GM19035 (cell line): ENCODE results near the gene FDXR.
"Not testable (repeated sequence)": the region's sequence is repeated elsewhere in the genome, so short reads cannot be mapped to it uniquely, and the experiment has no call there.

Experiments
- ATAC-seq: cut with Tn5 transposase; IDR thresholded peaks from one replicate; pipeline ENCODE4 v1.9.1; 2021; ENCODE audit not compliant: unreplicated experiment

FDXR gene, protein sequence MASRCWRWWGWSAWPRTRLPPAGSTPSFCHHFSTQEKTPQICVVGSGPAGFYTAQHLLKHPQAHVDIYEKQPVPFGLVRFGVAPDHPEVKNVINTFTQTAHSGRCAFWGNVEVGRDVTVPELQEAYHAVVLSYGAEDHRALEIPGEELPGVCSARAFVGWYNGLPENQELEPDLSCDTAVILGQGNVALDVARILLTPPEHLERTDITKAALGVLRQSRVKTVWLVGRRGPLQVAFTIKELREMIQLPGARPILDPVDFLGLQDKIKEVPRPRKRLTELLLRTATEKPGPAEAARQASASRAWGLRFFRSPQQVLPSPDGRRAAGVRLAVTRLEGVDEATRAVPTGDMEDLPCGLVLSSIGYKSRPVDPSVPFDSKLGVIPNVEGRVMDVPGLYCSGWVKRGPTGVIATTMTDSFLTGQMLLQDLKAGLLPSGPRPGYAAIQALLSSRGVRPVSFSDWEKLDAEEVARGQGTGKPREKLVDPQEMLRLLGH

DNA sequence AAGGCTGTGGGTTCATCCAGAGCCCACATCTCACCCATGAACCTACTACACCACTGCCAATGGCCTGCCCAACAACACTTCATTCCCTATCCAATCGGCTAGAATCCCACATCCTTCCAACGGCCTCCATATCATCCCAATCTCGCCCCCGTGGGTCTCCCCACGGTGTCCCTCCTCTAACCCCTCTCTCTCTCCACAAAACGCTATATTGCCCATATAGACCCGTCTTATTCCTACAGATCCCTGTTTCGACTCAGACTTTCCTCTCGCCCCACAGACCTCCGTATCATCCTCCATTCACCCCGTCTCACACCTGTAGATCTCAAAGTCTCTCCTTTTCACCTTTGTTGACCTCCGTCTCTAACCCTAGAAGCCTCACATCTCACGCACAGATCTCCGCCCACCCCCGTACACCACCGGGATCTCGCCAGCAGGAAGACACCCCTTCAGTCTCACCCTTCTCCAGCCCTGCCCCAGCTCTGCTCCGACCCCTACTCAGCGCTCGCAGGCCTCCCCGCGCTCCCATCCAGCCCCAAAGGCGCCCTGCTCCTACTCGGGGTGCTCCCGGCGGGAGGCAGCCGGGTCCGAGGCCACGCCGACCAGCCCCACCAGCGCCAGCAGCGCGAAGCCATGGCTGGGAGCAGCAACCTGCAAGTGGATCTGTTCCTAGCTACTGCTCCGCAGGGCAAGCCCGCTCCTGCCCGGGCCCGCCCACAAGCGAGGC, at the start of gene FDXR:
Gene FDXR, minus strand, starts transcription at position 682 of the 724 bp plus-strand sequence. Its CDS starts 50 bp downstream, at position 632.
- ATAC-seq = peak; percentile 17

DNA sequence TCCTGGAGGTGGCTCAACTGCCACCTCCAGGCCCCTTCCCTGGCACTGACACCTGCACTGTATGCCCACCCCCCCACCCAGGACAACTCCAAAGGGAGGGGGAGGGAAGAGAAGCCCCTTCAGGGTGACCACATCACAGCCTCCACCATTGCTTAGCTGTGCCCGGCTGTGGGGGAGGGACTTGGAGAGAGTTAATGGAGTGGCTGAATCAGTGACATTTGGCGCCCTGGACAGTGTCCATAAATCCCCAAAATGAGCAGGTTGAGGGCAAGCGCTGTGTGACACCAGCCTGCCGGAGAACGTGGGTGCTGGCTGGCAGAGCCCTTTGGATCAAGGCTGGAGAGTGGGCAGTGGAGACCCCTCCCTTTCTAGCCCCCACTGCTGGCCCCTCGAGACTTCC, 49.4 kb upstream of the FDXR start:
- ATAC-seq = no peak

DNA sequence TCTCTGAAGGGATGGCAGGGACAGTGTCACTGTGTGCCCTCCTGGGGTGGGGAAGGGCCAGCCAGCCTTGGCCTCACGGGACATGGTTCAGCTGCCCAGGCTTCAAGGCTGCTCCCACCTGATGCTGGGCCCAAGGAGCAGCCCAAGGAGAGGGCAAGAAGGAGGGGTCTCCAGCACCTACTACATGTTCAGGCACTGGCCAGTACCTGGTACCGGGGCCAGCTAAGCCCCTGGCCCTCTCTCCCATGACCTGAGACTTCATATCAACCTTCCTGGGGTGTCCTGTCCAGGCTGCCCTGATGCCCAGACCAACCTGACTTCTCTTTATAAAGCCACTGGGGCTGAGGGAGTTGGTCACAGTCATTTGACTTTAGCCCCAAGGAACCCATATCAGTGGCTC, 49.0 kb upstream of the FDXR start:
- ATAC-seq = no peak

DNA sequence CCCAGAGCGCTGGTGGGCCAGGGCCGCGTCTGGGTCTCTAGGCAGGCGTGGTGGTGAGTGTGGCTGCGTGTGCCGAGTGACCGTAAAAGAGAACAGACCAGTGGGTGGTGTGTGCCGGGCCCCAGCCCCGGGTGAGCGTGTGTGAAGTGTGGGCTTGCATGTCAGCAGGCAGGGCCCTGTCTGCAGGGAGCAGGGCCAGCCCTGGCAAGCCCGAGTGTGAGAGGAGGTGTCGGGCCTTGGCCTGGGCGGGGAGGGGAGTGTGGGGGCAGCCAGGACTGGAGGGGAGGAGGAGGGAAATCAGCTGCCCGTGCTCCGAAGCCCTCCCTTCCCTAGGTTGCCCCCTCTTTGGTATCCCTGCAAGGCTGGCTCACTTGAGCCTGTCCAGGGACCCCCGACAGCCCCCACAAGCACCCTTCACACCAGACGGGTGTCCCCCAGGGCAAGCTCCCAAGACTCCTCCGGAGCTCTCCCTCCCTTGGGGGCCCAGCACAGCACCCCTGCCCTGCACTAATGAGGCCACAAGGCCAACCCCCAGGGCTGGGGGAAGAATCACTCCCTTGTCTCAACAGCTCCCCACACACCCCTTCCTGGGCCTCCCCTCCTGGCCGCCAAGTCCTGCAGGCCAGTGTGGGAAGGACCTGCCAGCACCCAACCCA, 48.4 kb upstream of the FDXR start:
- ATAC-seq = no peak

DNA sequence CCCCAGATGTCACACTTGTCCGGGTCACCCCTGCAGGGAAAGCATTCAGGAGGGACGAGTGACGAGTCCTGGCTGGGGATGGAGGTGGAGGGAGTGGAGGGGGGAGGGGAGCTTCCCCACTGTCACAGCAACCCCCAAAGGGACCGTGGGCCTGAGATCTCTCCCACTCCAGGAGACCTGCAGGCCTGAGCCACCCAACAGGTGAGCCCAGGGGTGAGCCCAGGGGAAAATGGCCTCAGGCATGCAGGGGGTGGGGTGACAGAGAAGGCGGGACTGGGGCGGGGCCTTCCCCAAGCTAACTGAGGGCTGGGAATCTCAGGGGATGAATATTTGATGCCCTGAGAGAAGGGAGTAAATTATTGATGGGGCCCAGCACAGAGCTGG, 47.8 kb upstream of the FDXR start:
- ATAC-seq = no peak

DNA sequence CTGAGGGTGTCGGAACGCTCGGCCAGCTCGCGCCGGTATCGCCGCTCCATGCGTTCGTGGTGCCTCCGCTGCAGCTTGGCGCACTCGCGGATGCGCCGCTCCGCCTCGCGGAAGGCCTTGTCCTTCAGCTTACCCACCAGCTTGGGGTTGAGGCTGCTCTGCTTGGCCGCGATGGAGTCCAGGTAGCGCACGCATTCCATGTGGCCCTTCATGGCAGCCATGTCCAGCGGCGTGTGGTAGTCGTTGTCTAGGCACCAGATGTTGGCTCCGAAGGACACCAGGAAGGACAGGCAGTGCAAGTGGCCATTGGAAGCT, 47.5 kb upstream of the FDXR start:
- ATAC-seq = no peak

DNA sequence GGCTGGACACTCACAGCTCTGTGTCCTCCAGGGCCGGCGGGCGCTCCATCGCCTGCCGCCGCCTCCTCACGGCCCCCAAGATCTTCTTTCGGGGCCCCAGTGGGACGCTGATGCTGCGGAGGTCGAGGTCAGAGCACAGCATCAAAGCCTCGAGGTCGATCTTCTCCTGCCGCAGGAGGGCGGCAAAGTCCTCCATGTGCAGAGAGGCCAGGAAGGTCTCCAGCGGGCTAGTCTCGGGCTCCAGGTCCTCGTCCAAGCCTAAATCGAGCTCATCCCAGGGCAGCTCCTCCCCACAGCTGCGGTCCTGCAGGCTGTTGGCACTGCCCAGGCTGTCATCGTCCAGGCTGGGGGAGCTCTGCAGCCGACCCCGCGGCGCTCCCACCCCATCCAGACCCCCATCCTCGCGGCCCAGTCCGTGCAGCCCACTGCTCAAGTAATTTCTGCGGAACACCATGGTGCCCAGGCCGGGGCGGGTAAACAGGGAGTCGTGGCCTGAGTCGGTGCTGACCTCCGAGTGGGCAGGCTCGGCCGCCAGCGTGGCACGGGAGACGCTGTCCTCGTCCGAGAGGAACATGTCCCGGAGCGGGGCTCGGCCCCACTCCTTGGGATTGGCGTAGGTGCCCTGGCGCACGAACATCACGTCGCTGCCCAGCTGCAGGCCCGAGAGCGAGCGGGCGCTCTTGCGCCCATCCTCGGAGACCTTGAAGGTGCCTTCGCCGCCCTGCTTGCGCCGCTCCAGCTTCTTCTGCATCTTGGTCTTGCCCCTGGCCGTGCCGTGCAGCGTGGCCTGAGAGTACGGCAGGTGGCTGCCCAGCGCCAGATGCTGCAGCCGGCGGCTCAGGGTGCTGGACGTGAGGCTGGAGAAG, 46.9 kb upstream of the FDXR start:
- no peak for ATAC-seq

DNA sequence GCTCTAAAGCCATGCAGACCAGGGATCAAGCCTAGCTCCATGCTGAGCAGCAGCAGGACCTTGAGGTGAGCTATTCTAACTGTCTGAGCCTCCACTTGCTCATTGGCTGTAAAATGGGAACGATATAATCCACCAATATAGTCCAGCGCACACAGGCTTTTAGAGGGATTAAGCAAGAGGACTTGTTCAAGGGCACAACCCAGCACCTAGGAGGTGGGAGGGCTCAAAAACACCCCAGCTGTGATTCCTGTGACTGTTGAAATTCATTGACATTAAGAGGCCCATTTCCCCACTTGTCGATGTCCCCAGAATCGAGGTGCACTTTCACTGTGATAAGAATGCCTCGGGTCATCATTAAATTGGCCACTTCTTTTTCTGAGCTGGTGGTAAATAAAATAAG, 46.1 kb upstream of the FDXR start:
- ATAC-seq = no peak

DNA sequence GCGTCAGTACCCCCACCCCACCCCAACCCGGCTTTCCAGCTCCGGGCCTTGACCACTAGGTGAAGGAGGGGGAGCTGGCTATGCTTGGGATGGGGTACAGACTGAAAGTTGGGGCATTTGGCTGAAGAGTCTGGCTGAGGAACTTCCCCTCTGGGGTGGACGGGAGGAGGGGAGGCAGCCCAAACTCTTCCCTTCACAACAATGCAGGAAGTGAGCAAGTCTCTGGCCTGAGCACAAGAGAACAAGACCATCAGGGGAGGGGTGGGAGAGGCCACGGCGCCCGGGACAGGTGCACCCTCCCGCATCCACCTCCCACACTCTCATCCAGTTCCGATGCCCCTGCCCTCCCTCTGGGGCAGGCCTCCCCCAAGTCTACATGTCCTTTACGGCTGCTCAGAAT, 44.6 kb upstream of the FDXR start:
- no peak for ATAC-seq

DNA sequence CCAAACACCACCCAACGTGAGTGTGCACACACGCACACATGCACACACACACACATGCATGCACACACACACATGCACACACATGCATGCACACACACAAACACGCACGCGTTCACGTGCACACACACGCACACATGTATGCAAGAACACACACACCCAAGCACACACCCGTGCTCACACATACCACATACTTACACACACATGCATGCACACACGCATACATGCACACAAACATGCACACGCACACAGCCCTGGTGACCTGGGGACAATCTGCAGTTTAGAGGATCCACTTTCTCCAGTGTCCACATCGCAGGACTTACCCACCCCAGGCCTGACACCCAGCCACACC, 44.0 kb upstream of the FDXR start:
- no peak for ATAC-seq

DNA sequence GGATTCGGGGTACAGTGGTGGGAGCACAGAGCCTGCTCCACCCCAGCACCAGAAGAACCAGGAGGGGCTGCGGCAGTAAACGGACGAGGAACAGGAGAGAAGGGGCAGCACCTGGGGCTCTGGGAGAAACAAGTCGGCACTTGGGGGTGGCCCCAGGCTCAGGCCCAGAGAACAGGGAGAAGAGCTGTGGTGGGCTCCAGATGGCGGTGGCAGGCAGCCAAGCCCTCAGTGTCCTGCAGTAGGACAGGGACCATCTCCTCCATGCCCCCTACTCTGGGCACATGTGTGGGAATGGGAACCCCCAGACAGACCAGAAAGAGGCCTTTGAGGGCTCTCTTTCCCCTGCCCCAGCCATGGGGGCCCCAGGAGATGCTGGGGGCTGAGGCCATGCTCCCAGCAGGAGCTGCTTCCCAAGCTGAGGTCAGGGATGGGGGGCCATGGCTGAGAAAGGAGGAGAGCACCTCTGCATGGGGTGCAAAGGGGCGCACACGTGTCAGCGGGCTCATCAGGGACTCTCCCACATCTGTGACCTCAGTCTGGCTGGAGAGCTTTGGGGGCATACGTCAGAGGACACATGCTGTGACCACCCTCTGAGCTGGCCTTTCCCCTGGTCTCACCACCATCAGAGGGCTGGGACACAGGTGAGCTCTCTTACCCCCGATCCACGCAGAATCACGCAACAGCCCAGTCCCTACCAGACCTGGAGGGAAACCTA, 43.5 kb upstream of the FDXR start:
- ATAC-seq = no peak

DNA sequence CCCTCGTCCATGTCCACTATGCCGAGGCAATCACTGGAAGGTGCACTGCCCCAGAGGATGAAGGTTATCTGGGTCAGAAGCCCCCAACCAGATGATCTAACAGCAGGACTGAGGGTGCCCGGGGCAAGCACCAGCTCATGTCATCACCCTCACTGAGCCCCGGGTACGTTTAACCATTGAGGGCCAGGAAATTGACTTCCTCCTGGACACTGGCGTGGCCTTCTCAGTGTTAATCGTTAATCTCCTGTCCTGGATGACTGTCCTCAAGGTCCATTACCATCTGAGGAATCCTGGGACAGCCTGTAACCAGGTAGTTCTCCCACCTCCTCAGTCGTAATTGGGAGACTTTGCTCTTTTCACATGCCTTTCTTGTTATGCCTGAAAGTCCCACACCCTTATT, 38.6 kb upstream of the FDXR start:
- not testable (repeated sequence) for ATAC-seq

DNA sequence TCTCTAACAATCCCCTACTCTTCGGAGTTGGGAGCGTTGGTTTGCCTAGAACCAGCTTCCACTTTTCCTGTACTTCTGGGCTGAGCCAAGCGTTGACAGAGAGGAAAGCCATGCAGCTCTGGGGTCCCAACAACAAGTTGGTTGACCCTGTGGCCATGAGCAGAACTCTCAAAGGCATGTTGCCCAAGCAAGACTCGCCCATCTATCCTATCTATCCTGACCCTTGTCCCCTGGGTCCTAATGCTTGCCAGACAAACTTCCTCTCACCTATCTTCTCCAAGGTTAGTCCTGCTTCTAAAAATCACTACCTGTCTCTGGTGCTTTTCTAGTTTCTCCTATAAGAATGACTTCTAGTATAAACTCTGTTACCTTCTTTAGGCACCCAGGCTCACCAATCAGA, 36.3 kb upstream of the FDXR start:
- not testable (repeated sequence) for ATAC-seq

DNA sequence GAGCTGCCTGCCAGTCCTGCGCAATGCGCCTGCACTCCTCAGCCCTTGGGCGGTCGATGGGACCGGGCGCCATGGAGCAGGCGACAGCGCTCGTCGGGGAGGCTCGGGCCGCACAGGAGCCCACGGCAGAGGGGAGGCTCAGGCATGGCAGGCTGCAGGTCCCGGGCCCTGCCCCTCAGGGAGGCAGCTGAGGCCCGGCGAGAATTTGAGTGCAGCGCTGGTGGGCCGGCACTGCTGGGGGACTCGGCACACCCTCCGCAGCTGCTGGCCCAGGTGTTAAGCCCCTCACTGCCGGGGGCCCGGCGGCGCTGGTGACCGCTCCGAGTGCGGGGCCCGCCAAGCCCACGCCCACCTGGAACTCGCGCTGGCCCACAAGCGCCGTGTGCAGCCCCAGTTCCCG, 34.2 kb upstream of the FDXR start:
- no peak for ATAC-seq

DNA sequence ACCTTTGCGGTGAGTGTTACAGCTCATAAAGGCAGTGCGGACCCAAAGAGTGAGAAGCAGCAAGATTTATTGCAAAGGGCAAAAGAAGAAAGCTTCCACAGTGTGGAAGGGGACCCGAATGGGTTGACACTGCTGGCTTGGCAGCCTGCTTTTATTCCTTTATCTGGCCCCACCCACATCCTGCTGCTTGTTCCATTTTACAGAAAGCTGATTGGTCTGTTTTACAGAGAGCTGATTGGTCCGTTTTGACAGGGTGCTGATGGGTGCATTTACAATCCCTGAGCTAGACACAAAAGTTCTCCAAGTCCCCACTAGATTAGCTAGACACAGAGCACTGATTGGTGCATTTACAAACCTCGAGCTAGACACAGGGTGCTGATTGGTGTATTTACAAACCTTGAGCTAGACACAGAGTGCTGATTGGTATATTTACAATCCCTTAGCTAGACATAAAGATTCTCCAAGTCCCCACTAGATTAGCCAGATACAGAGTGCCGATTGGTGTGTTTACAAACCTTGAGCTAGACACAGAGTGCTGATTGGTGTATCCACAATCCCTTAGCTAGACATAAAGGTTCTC, 33.5 kb upstream of the FDXR start:
- ATAC-seq = not testable (repeated sequence)

DNA sequence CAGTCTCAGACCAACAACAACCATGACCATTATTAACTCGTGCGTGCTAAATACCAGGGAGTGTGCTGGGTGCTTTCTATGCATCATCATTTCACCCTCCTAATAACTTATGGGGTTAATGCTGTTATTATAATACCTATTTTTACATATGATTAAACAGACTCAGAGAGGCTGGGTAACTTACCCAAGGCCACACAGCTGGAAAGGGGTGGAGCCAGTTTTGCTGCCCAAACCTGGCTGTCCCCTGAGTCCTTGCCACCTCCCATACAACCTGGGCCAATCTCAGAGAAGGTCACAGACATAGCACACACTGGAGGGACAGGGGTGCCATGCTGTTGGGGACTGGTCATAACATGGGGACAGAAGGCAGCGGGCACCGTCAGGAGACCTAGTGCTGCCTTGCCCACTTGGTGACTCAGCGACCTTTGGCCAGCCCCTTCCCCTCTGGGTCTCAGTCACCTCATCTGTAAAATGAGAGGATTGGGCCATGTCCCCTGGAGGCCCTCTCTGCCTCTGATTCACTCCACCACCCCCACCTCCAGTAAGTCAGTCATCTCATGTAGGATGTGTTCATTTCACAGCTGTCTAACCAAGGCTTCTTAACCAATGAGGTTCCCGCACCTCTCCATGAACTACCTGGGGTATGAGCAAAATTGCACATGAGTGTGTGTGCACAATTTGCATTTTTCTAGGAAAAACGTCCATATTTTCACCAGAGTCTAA, 32.1 kb upstream of the FDXR start:
- no peak for ATAC-seq

DNA sequence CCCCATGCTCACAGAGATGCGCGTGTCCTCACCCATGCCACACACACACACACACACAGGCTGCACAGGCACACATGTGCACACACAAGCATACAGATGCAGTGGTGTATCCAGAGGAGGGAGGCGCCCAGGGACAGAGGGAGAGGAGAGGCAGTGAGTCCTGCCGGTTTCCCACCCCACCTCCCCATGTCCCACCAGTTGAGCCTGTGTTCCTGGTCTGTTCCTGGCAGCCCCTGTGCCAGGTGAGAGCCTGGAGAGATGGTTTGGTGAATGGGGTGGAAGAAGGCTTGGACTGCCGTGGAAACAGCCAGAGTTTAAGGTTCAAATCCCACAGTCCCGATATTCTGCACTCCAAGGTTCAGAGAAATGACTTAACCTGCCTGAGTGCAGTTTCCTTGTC, 30.9 kb upstream of the FDXR start:
- no peak for ATAC-seq

DNA sequence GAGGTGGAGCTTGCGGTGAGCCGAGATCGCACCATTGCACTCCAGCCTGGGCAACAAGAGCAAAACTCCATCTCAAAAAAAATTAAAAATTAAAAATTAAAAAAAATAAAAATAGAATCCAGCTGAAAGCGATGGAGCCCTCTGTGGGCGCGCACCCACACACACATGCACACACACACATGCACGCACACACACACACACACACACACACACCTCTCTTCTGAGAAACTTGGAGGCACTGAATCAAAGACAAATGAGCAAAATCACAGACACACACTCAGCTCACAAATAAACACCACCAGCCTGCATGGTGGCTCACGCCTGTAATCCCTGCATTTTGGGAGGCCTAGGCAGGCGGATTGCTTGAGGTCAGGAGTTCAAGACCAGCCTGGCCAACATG, 30.2 kb upstream of the FDXR start:
- no peak for ATAC-seq

DNA sequence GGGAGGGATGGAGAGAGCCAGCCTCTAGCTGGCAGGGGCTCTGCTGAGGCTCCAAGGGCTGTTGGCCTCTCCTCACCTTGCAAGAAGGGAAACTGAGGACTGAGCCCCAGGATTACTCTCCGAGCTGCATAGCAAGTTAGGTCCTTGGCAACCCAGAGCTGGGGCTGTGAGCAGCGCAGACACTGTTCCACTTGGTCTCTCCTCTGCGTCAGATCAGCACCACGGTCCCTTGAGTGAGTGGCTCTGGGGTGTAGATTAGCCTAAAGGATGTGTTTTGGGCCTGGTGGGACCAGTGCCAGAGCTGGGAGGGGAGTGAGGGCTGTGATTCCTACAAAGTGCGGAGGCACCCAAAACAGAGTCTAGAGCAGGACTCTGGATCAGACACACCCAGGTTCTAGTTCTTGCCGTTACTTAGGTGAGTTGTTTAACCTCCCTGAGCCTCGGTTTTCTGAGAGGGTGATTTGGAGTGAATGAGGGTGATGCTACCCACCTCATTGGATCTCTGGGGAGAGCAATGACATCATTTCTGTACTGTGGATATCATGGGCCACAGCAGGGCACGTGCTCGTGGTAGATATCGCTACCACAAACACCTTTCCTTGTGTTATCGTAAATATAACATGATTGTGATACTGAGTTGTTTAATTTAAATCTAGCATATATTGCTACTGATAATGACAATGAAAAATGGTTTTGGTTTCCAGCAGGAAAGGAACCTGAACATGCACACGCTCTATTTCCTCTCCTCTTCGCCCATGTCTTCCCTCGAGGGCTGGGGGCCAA, 28.8 kb upstream of the FDXR start:
- ATAC-seq = no peak
